ENCODE data around the gene PDE11A.

PDE11A gene

GRCh38 chr2:177921726-177922125, 150.9 kb downstream of the PDE11A start:
- DNase-seq, result no peak

GRCh38 chr2:177917169-177917568, 155.4 kb downstream of the PDE11A start:
- DNase-seq, result no peak

GRCh38 chr2:177916342-177916741, 156.2 kb downstream of the PDE11A start:
- DNase-seq, result no peak

- no peak for DNase-seq
These were observed 158.3 kb downstream of the PDE11A start for GRCh38 chr2:177914247-177914646.

- no peak for DNase-seq
These were observed 162.6 kb downstream of the PDE11A start for GRCh38 chr2:177909962-177910361.

GRCh38 chr2:177908824-177909223, 163.8 kb downstream of the PDE11A start:
- DNase-seq, result no peak

GRCh38 chr2:177908182-177908581, 164.4 kb downstream of the PDE11A start:
- DNase-seq, result no peak

GRCh38 chr2:177906041-177906718, 166.4 kb downstream of the PDE11A start:
- peak; percentile 63 to 81 for DNase-seq

GRCh38 chr2:177905640-177906039, 166.9 kb downstream of the PDE11A start:
- no peak for DNase-seq

GRCh38 chr2:177902395-177903163, 170.0 kb downstream of the PDE11A start:
- no peak for DNase-seq

GRCh38 chr2:177900082-177900481, 172.5 kb downstream of the PDE11A start:
- DNase-seq, result no peak

GRCh38 chr2:177897278-177897677, 175.3 kb downstream of the PDE11A start:
- no peak for DNase-seq

GRCh38 chr2:177896587-177896986, 176.0 kb downstream of the PDE11A start:
- no peak for DNase-seq

GRCh38 chr2:177894546-177894945, 178.0 kb downstream of the PDE11A start:
- DNase-seq, result no peak

- no peak for DNase-seq
These were observed 178.7 kb downstream of the PDE11A start for GRCh38 chr2:177893880-177894279.

GRCh38 chr2:177891533-177891932, 181.0 kb downstream of the PDE11A start:
- DNase-seq, result no peak

- peak in 1 of 2 experiments; percentile 4 for DNase-seq
These were observed 182.6 kb downstream of the PDE11A start for GRCh38 chr2:177889818-177890460.

- peak in 1 of 2 experiments; percentile 30 for DNase-seq
These were observed 184.0 kb downstream of the PDE11A start for GRCh38 chr2:177888581-177888980.

GRCh38 chr2:177887722-177888121, 184.9 kb downstream of the PDE11A start:
- DNase-seq, result no peak

GRCh38 chr2:177886824-177887223, 185.8 kb downstream of the PDE11A start:
- no peak for DNase-seq

GRCh38 chr2:177885828-177886466, 186.6 kb downstream of the PDE11A start:
- DNase-seq, result no peak

- no peak for DNase-seq
These were observed 189.4 kb downstream of the PDE11A start for GRCh38 chr2:177883177-177883576.

- DNase-seq, result peak in 1 of 2 experiments; percentile 23
These were observed 190.1 kb downstream of the PDE11A start for GRCh38 chr2:177882501-177882900.
